ENCODE data around the gene URAD.

The URAD gene

GRCh38 chr13:27980280-27980998 lies 8.1 kb downstream of the URAD start:
- DNase-seq, result no peak
- ATAC-seq (ENCODE audit: insufficient read depth, low read depth), result no peak
- Histone ChIP-seq H3K36me3 (ENCODE audit: insufficient read depth, low read length) (no peaks in the 10 kb centered on the region), H3K9me3 (ENCODE audit: insufficient read depth, low read length, severe bottlenecking) (no peaks in the 10 kb centered on the region), H3K4me2 (ENCODE audit: insufficient read depth, low read length) (no peak overlapping the region), H3K4me3 (ENCODE audit: low read depth in 1 of 2, low read length in 2 of 2) (no peak overlapping the region), H3K27me3 (ENCODE audit: insufficient read depth, low read length, poor library complexity) (no peaks in the 10 kb centered on the region), H2AFZ (ENCODE audit: low read depth, low read length) (no peak overlapping the region), H3K9ac (ENCODE audit: low read depth, low read length) (no peak overlapping the region), H3K79me2 (ENCODE audit: insufficient read depth, low read length) (no peaks in the 10 kb centered on the region), H3K27ac (ENCODE audit: low read length) (no peak overlapping the region), H3K4me1 (ENCODE audit: insufficient read depth, low read length) (peaks cover 4% of the 10 kb centered on the region; the same call in 1 of the 2 replicates), H4K20me1 (ENCODE audit: insufficient read depth, low read length) (no peaks in the 10 kb centered on the region)
- TF ChIP-seq CTCF (IDR thresholded peaks at IDR 0.05; ENCODE audit: borderline replicate concordance, extremely low read depth, low read length, poor library complexity, severe bottlenecking), result no peak
- TF ChIP-seq EZH2 (IDR thresholded peaks at IDR 0.05; ENCODE audit: borderline replicate concordance, low read depth, low read length, severe bottlenecking), result no peak

- Histone ChIP-seq H3K9ac (ENCODE audit: low read depth, low read length) (no peak overlapping the region), H3K79me2 (ENCODE audit: insufficient read depth, low read length) (no peaks in the 10 kb centered on the region), H3K36me3 (ENCODE audit: insufficient read depth, low read length) (no peaks in the 10 kb centered on the region), H3K27ac (ENCODE audit: low read length) (no peak overlapping the region), H3K9me3 (ENCODE audit: insufficient read depth, low read length, severe bottlenecking) (no peaks in the 10 kb centered on the region), H3K27me3 (ENCODE audit: insufficient read depth, low read length, poor library complexity) (no peaks in the 10 kb centered on the region), H3K4me3 (ENCODE audit: low read depth in 1 of 2, low read length in 2 of 2) (no peak overlapping the region), H4K20me1 (ENCODE audit: insufficient read depth, low read length) (no peaks in the 10 kb centered on the region), H2AFZ (ENCODE audit: low read depth, low read length) (no peak overlapping the region), H3K4me2 (ENCODE audit: insufficient read depth, low read length) (no peak overlapping the region), H3K4me1 (ENCODE audit: insufficient read depth, low read length) (peaks cover 4% of the 10 kb centered on the region; the same call in 1 of the 2 replicates)
- no peak for ATAC-seq (ENCODE audit: insufficient read depth, low read depth)
- DNase-seq, result no peak
- no peak for TF ChIP-seq EZH2 (IDR thresholded peaks at IDR 0.05; ENCODE audit: borderline replicate concordance, low read depth, low read length, severe bottlenecking)
- TF ChIP-seq CTCF (IDR thresholded peaks at IDR 0.05; ENCODE audit: borderline replicate concordance, extremely low read depth, low read length, poor library complexity, severe bottlenecking), result no peak
Measured at GRCh38 chr13:27979765-27980279, 8.7 kb downstream of the URAD start.

GRCh38 chr13:27979001-27979643 lies 9.4 kb downstream of the URAD start:
- no peak overlapping the region for H3K4me3 ChIP-seq (ENCODE audit: low read depth in 1 of 2, low read length in 2 of 2)
- H3K79me2 ChIP-seq (ENCODE audit: insufficient read depth, low read length), result no peaks in the 10 kb centered on the region
- no peaks in the 10 kb centered on the region for H3K36me3 ChIP-seq (ENCODE audit: insufficient read depth, low read length)
- no peaks in the 10 kb centered on the region for H4K20me1 ChIP-seq (ENCODE audit: insufficient read depth, low read length)
- no peak for TF ChIP-seq EZH2 (IDR thresholded peaks at IDR 0.05; ENCODE audit: borderline replicate concordance, low read depth, low read length, severe bottlenecking)
- no peak for TF ChIP-seq CTCF (IDR thresholded peaks at IDR 0.05; ENCODE audit: borderline replicate concordance, extremely low read depth, low read length, poor library complexity, severe bottlenecking)
- no peak overlapping the region for H3K27ac ChIP-seq (ENCODE audit: low read length)
- H3K4me1 ChIP-seq (ENCODE audit: insufficient read depth, low read length), result peaks cover 3% of the 10 kb centered on the region; the same call in 1 of the 2 replicates
- no peaks in the 10 kb centered on the region for H3K9me3 ChIP-seq (ENCODE audit: insufficient read depth, low read length, severe bottlenecking)
- no peak overlapping the region for H2AFZ ChIP-seq (ENCODE audit: low read depth, low read length)
- DNase-seq (no peak), ATAC-seq (ENCODE audit: insufficient read depth, low read depth) (no peak)
- H3K4me2 ChIP-seq (ENCODE audit: insufficient read depth, low read length), result no peak overlapping the region
- H3K27me3 ChIP-seq (ENCODE audit: insufficient read depth, low read length, poor library complexity), result no peaks in the 10 kb centered on the region
- H3K9ac ChIP-seq (ENCODE audit: low read depth, low read length), result no peak overlapping the region

All from DND-41 (cell line).